Measurements from ENCODE around the gene CARD11.
"Not testable (repeated sequence)": the region's sequence is repeated elsewhere in the genome, so short reads cannot be mapped to it uniquely, and the experiment has no call there.

Gene CARD11

DNA sequence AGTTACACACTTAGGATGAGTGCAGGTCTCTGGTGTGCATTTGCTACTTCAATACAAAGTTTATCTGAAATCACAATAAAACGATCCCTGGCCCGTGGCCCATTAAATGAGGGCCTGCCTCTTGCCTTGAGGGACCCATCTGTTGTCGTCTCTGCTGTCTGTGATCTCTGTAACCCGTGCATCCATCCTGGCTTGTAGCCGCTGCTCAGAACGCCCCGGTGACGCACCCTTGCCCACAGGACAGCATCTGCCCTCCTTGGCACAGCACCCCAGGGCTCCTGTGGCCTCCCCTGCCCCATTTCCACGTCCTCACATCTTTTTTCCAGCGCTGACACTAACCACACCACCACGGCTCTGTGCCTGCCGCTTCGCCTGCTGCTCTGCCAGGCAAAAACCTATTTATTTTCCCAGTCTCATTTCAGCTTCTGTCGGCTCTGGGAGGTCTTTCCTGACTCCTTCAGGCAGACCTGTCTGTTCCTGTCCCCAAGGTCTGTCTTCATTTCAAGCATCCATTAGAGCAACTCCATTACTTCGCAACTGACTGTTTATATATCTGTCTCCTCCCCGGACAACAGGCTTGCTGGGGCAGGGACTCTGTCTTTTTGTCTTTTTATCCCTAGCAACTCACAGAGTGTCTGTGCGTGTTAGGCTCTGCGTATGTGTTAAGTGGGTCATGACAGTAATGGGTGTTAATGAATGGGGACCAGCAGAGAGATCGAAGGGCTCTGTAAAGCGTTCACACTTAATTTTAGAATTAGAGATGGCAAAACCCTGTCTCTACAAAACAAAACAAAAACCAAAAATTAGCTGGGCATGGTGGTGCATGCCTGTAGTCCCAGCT is 16.4 kb downstream of the CARD11 start:
- no peak overlapping the region for H3K4me3 ChIP-seq (ENCODE audit: low read length)
- H3K4me1 ChIP-seq (ENCODE audit: control insufficient read depth, low read depth, low read length), result peaks cover 2% of the 10 kb centered on the region
- no peak for DNase-seq
- H3K4me2 ChIP-seq (ENCODE audit: low read length), result no peak overlapping the region
- H2BK15ac ChIP-seq (replicated peaks; ENCODE audit: low read depth), result no peak overlapping the region
- no peaks in the 10 kb centered on the region for H3K79me2 ChIP-seq (ENCODE audit: control insufficient read depth, insufficient read depth, low read length)
- no peak overlapping the region for H2AK5ac ChIP-seq (ENCODE audit: low read length)
- H3K36me3 ChIP-seq (ENCODE audit: control insufficient read depth, insufficient read depth, low read length), result no peaks in the 10 kb centered on the region
- H3K9ac ChIP-seq (ENCODE audit: low read length), result no peak overlapping the region
- no peak overlapping the region for H2BK5ac ChIP-seq (ENCODE audit: low read length)
- H3K56ac ChIP-seq (ENCODE audit: low read length), result no peak overlapping the region
- no peak overlapping the region for H3K4ac ChIP-seq (ENCODE audit: low read depth, low read length)
- no peaks in the 10 kb centered on the region for H3K27me3 ChIP-seq (ENCODE audit: insufficient read depth, low read length, poor library complexity)
- H3K18ac ChIP-seq (ENCODE audit: low read length), result peak overlapping the region; percentile 4
- H3K79me1 ChIP-seq (ENCODE audit: low read length), result peaks cover 2% of the 10 kb centered on the region
- no peak overlapping the region for H3K27ac ChIP-seq (ENCODE audit: low read depth, low read length)
- no peak overlapping the region for H2BK120ac ChIP-seq (ENCODE audit: low read depth, low read length)
- no peak overlapping the region for H4K5ac ChIP-seq (ENCODE audit: low read length)
- H3K23ac ChIP-seq (ENCODE audit: low read length), result no peak overlapping the region
- no peak overlapping the region for H4K8ac ChIP-seq (ENCODE audit: low read depth, low read length)
- no CpG with 5 or more reads among the region's 20 CpGs for WGBS (ENCODE audit: extremely low coverage, insufficient coverage, low lambda C conversion rate)

DNA sequence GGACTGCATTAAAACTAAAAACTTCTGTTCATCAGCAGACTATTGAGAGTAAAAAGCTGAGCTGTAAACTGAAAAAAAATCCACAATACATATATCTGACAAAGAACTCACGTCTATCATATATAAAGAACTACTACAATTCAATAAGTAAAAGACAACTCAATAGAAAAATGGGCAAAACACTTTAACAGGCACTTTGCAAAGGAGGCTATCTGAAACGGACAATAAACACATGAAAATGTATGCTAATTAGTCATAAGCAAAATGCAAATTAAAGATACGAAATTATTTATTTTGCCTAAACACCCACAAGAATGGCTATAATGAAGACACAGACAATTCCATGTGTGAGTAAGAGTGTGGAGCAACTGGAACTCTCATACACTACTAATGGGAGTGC is 18.1 kb downstream of the CARD11 start:
- no peaks in the 10 kb centered on the region for H3K79me1 ChIP-seq (ENCODE audit: low read length)

DNA sequence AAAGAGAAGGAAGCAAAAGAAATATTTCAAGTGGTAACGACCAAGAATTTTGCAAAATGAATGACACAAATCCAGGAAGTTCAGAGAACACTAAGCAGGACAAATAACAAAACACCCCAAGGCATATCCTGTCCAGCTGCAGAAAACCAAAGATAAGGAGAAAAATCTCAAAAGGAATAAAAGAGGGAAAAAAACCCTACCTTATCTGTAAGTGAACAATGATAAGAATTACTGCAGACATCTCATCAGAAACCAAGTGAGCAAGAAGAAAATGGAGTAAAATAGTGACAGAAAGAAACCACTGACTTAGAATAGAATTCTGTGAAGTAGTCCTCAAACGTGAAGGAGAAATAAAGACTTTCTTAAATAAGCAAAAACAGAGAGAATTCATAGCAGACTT is 21.8 kb downstream of the CARD11 start:
- H2BK5ac ChIP-seq (ENCODE audit: low read length), result no peak overlapping the region
- H3K79me1 ChIP-seq (ENCODE audit: low read length), result peaks cover 2% of the 10 kb centered on the region
- no peak overlapping the region for H2BK15ac ChIP-seq (replicated peaks; ENCODE audit: low read depth)
- no peaks in the 10 kb centered on the region for H3K4me1 ChIP-seq (ENCODE audit: control insufficient read depth, low read depth, low read length)
- H3K36me3 ChIP-seq (ENCODE audit: control insufficient read depth, insufficient read depth, low read length), result no peaks in the 10 kb centered on the region
- no peak overlapping the region for H2AK5ac ChIP-seq (ENCODE audit: low read length)
- H3K27ac ChIP-seq (ENCODE audit: low read depth, low read length), result no peak overlapping the region
- no peak overlapping the region for H3K56ac ChIP-seq (ENCODE audit: low read length)
- no peak overlapping the region for H3K4me3 ChIP-seq (ENCODE audit: low read length)
- H3K27me3 ChIP-seq (ENCODE audit: insufficient read depth, low read length, poor library complexity), result no peaks in the 10 kb centered on the region
- H4K5ac ChIP-seq (ENCODE audit: low read length), result no peak overlapping the region
- H3K4ac ChIP-seq (ENCODE audit: low read depth, low read length), result no peak overlapping the region
- no peaks in the 10 kb centered on the region for H3K79me2 ChIP-seq (ENCODE audit: control insufficient read depth, insufficient read depth, low read length)
- no peak overlapping the region for H3K23ac ChIP-seq (ENCODE audit: low read length)
- no peak overlapping the region for H3K9ac ChIP-seq (ENCODE audit: low read length)
- WGBS (ENCODE audit: extremely low coverage, insufficient coverage, low lambda C conversion rate), result no CpG with 5 or more reads among the region's 2 CpGs
- H2BK120ac ChIP-seq (ENCODE audit: low read depth, low read length), result no peak overlapping the region
- DNase-seq, result no peak
- H3K18ac ChIP-seq (ENCODE audit: low read length), result no peak overlapping the region
- H4K8ac ChIP-seq (ENCODE audit: low read depth, low read length), result no peak overlapping the region
- no peak overlapping the region for H3K4me2 ChIP-seq (ENCODE audit: low read length)

More for the DNA sequence above, 18.1 kb downstream of the CARD11 start:
- H2BK5ac ChIP-seq (ENCODE audit: low read length), result no peak overlapping the region
- H4K5ac ChIP-seq (ENCODE audit: low read length), result no peak overlapping the region
- no peak for DNase-seq
- H3K36me3 ChIP-seq (ENCODE audit: control insufficient read depth, insufficient read depth, low read length), result no peaks in the 10 kb centered on the region
- H3K27me3 ChIP-seq (ENCODE audit: insufficient read depth, low read length, poor library complexity), result no peaks in the 10 kb centered on the region
- H3K4ac ChIP-seq (ENCODE audit: low read depth, low read length), result no peak overlapping the region
- no peak overlapping the region for H2BK120ac ChIP-seq (ENCODE audit: low read depth, low read length)
- H3K4me2 ChIP-seq (ENCODE audit: low read length), result no peak overlapping the region
- H3K4me3 ChIP-seq (ENCODE audit: low read length), result no peak overlapping the region
- no peak overlapping the region for H4K8ac ChIP-seq (ENCODE audit: low read depth, low read length)
- WGBS (ENCODE audit: extremely low coverage, insufficient coverage, low lambda C conversion rate), result no CpG with 5 or more reads among the region's 3 CpGs
- no peak overlapping the region for H3K9ac ChIP-seq (ENCODE audit: low read length)
- H3K56ac ChIP-seq (ENCODE audit: low read length), result no peak overlapping the region
- H3K79me2 ChIP-seq (ENCODE audit: control insufficient read depth, insufficient read depth, low read length), result no peaks in the 10 kb centered on the region
- no peak overlapping the region for H2BK15ac ChIP-seq (replicated peaks; ENCODE audit: low read depth)
- no peak overlapping the region for H2AK5ac ChIP-seq (ENCODE audit: low read length)
- no peak overlapping the region for H3K18ac ChIP-seq (ENCODE audit: low read length)
- H3K4me1 ChIP-seq (ENCODE audit: control insufficient read depth, low read depth, low read length), result peaks cover 2% of the 10 kb centered on the region
- H3K27ac ChIP-seq (ENCODE audit: low read depth, low read length), result no peak overlapping the region
- H3K23ac ChIP-seq (ENCODE audit: low read length), result no peak overlapping the region

DNA sequence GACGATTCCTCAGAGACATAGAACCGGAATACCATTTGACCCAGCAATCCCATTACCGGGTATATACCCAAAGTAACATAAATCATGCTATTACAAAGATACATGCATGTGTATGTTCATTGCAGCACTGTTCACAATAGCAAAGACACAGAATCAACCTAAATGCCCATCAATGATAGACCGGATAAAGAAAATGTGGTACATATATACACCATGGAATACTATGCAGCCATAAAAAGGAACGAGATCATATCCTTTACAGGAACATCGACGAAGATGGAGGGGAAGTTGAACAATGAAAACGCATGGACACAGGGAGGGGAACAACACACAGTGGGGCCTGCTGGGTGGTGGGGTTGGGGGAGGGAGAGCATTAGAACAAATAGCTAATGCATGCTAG is 22.4 kb downstream of the CARD11 start:
- not testable (repeated sequence) for H3K27me3 ChIP-seq (ENCODE audit: insufficient read depth, low read length, poor library complexity); DNase-seq; H3K27ac ChIP-seq (ENCODE audit: low read depth, low read length); H4K8ac ChIP-seq (ENCODE audit: low read depth, low read length); H3K4me2 ChIP-seq (ENCODE audit: low read length); H3K23ac ChIP-seq (ENCODE audit: low read length); H3K36me3 ChIP-seq (ENCODE audit: control insufficient read depth, insufficient read depth, low read length); H3K4me3 ChIP-seq (ENCODE audit: low read length); H3K18ac ChIP-seq (ENCODE audit: low read length); H2BK5ac ChIP-seq (ENCODE audit: low read length); H2AK5ac ChIP-seq (ENCODE audit: low read length); H2BK120ac ChIP-seq (ENCODE audit: low read depth, low read length); H3K79me1 ChIP-seq (ENCODE audit: low read length); H3K4me1 ChIP-seq (ENCODE audit: control insufficient read depth, low read depth, low read length); H3K79me2 ChIP-seq (ENCODE audit: control insufficient read depth, insufficient read depth, low read length); H3K56ac ChIP-seq (ENCODE audit: low read length); H2BK15ac ChIP-seq (replicated peaks; ENCODE audit: low read depth); H4K5ac ChIP-seq (ENCODE audit: low read length); H3K9ac ChIP-seq (ENCODE audit: low read length); H3K4ac ChIP-seq (ENCODE audit: low read depth, low read length)
- WGBS (ENCODE audit: extremely low coverage, insufficient coverage, low lambda C conversion rate), result no CpG with 5 or more reads among the region's 8 CpGs

DNA sequence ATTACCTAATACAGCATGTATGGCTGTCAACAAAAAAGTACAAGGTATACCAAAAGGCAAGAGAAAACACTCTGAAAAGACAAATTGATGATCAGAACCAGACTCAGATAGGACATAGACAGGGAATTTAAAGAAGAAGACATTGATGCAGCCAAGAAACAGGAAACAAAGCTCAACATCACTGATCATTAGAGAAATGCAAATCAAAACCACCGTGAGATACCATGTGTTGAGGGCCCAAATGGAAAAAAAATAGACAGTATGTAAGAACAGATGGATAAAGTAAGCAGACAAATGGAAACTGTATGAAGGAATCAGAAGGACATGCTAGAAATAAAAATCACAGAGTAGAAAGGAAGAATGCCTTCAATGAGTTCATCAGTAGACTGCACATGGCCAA is 23.3 kb downstream of the CARD11 start:
- Histone ChIP-seq H3K18ac (ENCODE audit: low read length) (no peak overlapping the region), H3K23ac (ENCODE audit: low read length) (no peak overlapping the region), H3K27ac (ENCODE audit: low read depth, low read length) (no peak overlapping the region), H3K4ac (ENCODE audit: low read depth, low read length) (no peak overlapping the region), H4K8ac (ENCODE audit: low read depth, low read length) (no peak overlapping the region), H2BK120ac (ENCODE audit: low read depth, low read length) (no peak overlapping the region), H3K56ac (ENCODE audit: low read length) (no peak overlapping the region), H2AK5ac (ENCODE audit: low read length) (no peak overlapping the region), H3K79me2 (ENCODE audit: control insufficient read depth, insufficient read depth, low read length) (no peaks in the 10 kb centered on the region), H3K36me3 (ENCODE audit: control insufficient read depth, insufficient read depth, low read length) (no peaks in the 10 kb centered on the region), H4K5ac (ENCODE audit: low read length) (no peak overlapping the region), H2BK5ac (ENCODE audit: low read length) (no peak overlapping the region), H2BK15ac (replicated peaks; ENCODE audit: low read depth) (no peak overlapping the region), H3K9ac (ENCODE audit: low read length) (no peak overlapping the region), H3K27me3 (ENCODE audit: insufficient read depth, low read length, poor library complexity) (no peaks in the 10 kb centered on the region), H3K4me1 (ENCODE audit: control insufficient read depth, low read depth, low read length) (no peaks in the 10 kb centered on the region), H3K79me1 (ENCODE audit: low read length) (peaks cover 2% of the 10 kb centered on the region), H3K4me3 (ENCODE audit: low read length) (no peak overlapping the region), H3K4me2 (ENCODE audit: low read length) (no peak overlapping the region)
- WGBS (ENCODE audit: extremely low coverage, insufficient coverage, low lambda C conversion rate), result no CpG with 5 or more reads among the region's 1 CpG
- DNase-seq, result no peak

DNA sequence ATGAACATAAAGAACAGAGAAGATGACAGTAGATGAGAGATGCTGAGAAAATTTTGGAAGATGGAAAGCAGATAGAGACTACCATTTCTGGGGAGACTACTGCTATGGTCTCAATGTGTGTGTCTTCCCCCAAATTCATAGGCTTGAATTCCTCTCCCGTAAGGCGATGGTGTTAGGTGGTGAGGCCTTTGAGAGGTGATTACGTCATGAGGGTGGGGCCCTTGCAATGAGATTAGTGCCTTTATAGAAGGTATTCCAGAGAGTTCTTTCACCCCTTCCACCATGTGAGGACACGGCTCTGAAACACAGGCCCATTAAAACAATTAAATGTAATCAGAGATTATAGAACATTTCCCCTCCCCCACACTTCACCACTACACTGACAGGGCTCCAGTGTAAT is 23.9 kb downstream of the CARD11 start:
- no peaks in the 10 kb centered on the region for H3K27me3 ChIP-seq (ENCODE audit: insufficient read depth, low read length, poor library complexity)
- no peak overlapping the region for H3K27ac ChIP-seq (ENCODE audit: low read depth, low read length)
- no peak overlapping the region for H3K9ac ChIP-seq (ENCODE audit: low read length)
- H3K79me2 ChIP-seq (ENCODE audit: control insufficient read depth, insufficient read depth, low read length), result no peaks in the 10 kb centered on the region
- H3K4me2 ChIP-seq (ENCODE audit: low read length), result no peak overlapping the region
- H3K4me1 ChIP-seq (ENCODE audit: control insufficient read depth, low read depth, low read length), result no peaks in the 10 kb centered on the region
- no peak overlapping the region for H3K56ac ChIP-seq (ENCODE audit: low read length)
- peaks cover 2% of the 10 kb centered on the region for H3K79me1 ChIP-seq (ENCODE audit: low read length)
- no peak overlapping the region for H2BK15ac ChIP-seq (replicated peaks; ENCODE audit: low read depth)
- H2BK5ac ChIP-seq (ENCODE audit: low read length), result no peak overlapping the region
- H2BK120ac ChIP-seq (ENCODE audit: low read depth, low read length), result no peak overlapping the region
- no peak overlapping the region for H3K18ac ChIP-seq (ENCODE audit: low read length)
- no peak overlapping the region for H4K5ac ChIP-seq (ENCODE audit: low read length)
- no peak overlapping the region for H3K23ac ChIP-seq (ENCODE audit: low read length)
- no peak overlapping the region for H3K4ac ChIP-seq (ENCODE audit: low read depth, low read length)
- no peak for DNase-seq
- H3K4me3 ChIP-seq (ENCODE audit: low read length), result no peak overlapping the region
- H4K8ac ChIP-seq (ENCODE audit: low read depth, low read length), result no peak overlapping the region
- no CpG with 5 or more reads among the region's 4 CpGs for WGBS (ENCODE audit: extremely low coverage, insufficient coverage, low lambda C conversion rate)
- H3K36me3 ChIP-seq (ENCODE audit: control insufficient read depth, insufficient read depth, low read length), result no peaks in the 10 kb centered on the region
- no peak overlapping the region for H2AK5ac ChIP-seq (ENCODE audit: low read length)
